Mesodermal cell (in vitro differentiated cells): ENCODE measurements around the gene VWA5B1.

ENCODE experiments used
- H3K27ac ChIP-seq: 2 replicates; pipeline ENCODE4 v1.7.0; 2013; ENCODE audit warnings: mild to moderate bottlenecking, low read depth, low read length, moderate library complexity; ENCODE audit not compliant: severe bottlenecking
- H3K36me3 ChIP-seq: 2 replicates; pipeline ENCODE4 v1.7.1; 2013; ENCODE audit warnings: mild to moderate bottlenecking, low read length, moderate library complexity; ENCODE audit not compliant: control insufficient read depth, insufficient read depth
- H3K4me1 ChIP-seq: one replicate; pipeline ENCODE4 v1.7.1; 2013; ENCODE audit warnings: mild to moderate bottlenecking, low read length; ENCODE audit not compliant: insufficient read depth, control insufficient read depth, poor library complexity, severe bottlenecking
- H3K4me3 ChIP-seq: 2 replicates; pipeline ENCODE4 v1.7.0; 2013; ENCODE audit warnings: low read length, control low read depth, mild to moderate bottlenecking; ENCODE audit not compliant: insufficient read depth, poor library complexity, severe bottlenecking; ENCODE audit errors: extremely low read depth
- H3K9me3 ChIP-seq: 2 replicates; pipeline ENCODE4 v1.7.1; 2013; ENCODE audit warnings: mild to moderate bottlenecking, low read length, moderate library complexity; ENCODE audit not compliant: control insufficient read depth
- WGBS, 2 experiments: methylation state at CpG; one replicate each; pipeline ENCODE4 v1.1.5; 2013; ENCODE audit warnings: missing lambda C conversion rate in 2 of 2; ENCODE audit not compliant: insufficient coverage in 2 of 2; 5-methylcytosine and 5-hydroxymethylcytosine counted together

VWA5B1 gene

GRCh38 chr1:20368866-20369470, 78.3 kb downstream of the VWA5B1 start:
- H3K4me3 ChIP-seq, result no peak overlapping the region
- H3K27ac ChIP-seq, result no peak overlapping the region
- no peaks in the 10 kb centered on the region for H3K9me3 ChIP-seq
- H3K4me1 ChIP-seq, result peaks cover 10% of the 10 kb centered on the region
- WGBS, 2 experiments, result 83 to 85% methylated on average over 6 to 7 of the region's 7 CpGs
- no peaks in the 10 kb centered on the region for H3K36me3 ChIP-seq

- 19 to 67% methylated on average over 2 to 3 of the region's 8 CpGs for WGBS, 2 experiments
- no peaks in the 10 kb centered on the region for H3K36me3 ChIP-seq
- H3K4me3 ChIP-seq, result no peak overlapping the region
- H3K4me1 ChIP-seq, result peaks cover 15% of the 10 kb centered on the region
- H3K27ac ChIP-seq, result no peak overlapping the region
- H3K9me3 ChIP-seq, result no peaks in the 10 kb centered on the region
These were observed 80.0 kb downstream of the VWA5B1 start for GRCh38 chr1:20370698-20371097.

GRCh38 chr1:20371411-20371810, 80.7 kb downstream of the VWA5B1 start:
- Histone ChIP-seq H3K4me3 (no peak overlapping the region), H3K27ac (no peak overlapping the region), H3K36me3 (no peaks in the 10 kb centered on the region), H3K4me1 (peaks cover 9% of the 10 kb centered on the region), H3K9me3 (no peaks in the 10 kb centered on the region)
- 36 to 76% methylated on average over 2 to 3 of the region's 6 CpGs for WGBS, 2 experiments

- no peaks in the 10 kb centered on the region for H3K9me3 ChIP-seq
- peaks cover 5% of the 10 kb centered on the region for H3K4me1 ChIP-seq
- 0 to 17% methylated on average over 1 to 2 of the region's 2 CpGs for WGBS, 2 experiments
- H3K27ac ChIP-seq, result no peak overlapping the region
- no peaks in the 10 kb centered on the region for H3K36me3 ChIP-seq
- no peak overlapping the region for H3K4me3 ChIP-seq
These were observed 81.2 kb downstream of the VWA5B1 start for GRCh38 chr1:20371883-20372282.

- Histone ChIP-seq H3K27ac (no peak overlapping the region), H3K9me3 (no peaks in the 10 kb centered on the region), H3K4me1 (peaks cover 5% of the 10 kb centered on the region), H3K36me3 (no peaks in the 10 kb centered on the region), H3K4me3 (no peak overlapping the region)
- WGBS, 2 experiments, result 100% methylated on average over 1 of the region's 4 CpGs; no CpG with 5 or more reads in 1 of the 2 experiments
These were observed 82.0 kb downstream of the VWA5B1 start for GRCh38 chr1:20372676-20373075.

GRCh38 chr1:20373286-20373685, 82.6 kb downstream of the VWA5B1 start:
- Histone ChIP-seq H3K4me1 (peaks cover 5% of the 10 kb centered on the region), H3K36me3 (no peaks in the 10 kb centered on the region), H3K27ac (no peak overlapping the region), H3K9me3 (no peaks in the 10 kb centered on the region), H3K4me3 (no peak overlapping the region)
- WGBS, 2 experiments, result 60 to 80% methylated on average over 6 to 7 of the region's 8 CpGs

- H3K4me3 ChIP-seq, result no peak overlapping the region
- WGBS, 2 experiments, result 75 to 80% methylated on average over 1 of the region's 2 CpGs
- no peaks in the 10 kb centered on the region for H3K36me3 ChIP-seq
- H3K9me3 ChIP-seq, result no peaks in the 10 kb centered on the region
- no peak overlapping the region for H3K27ac ChIP-seq
- H3K4me1 ChIP-seq, result peaks cover 5% of the 10 kb centered on the region
These were observed 83.1 kb downstream of the VWA5B1 start for GRCh38 chr1:20373764-20374163.

- Histone ChIP-seq H3K4me1 (peaks cover 7% of the 10 kb centered on the region), H3K27ac (no peak overlapping the region), H3K36me3 (no peaks in the 10 kb centered on the region), H3K9me3 (no peaks in the 10 kb centered on the region), H3K4me3 (no peak overlapping the region)
- WGBS, 2 experiments, result 47 to 55% methylated on average over 5 to 7 of the region's 8 CpGs
These were observed 84.9 kb downstream of the VWA5B1 start for GRCh38 chr1:20375563-20375962.

- WGBS, 2 experiments, result 74 to 86% methylated on average over 2 of the region's 4 CpGs
- H3K4me1 ChIP-seq, result peaks cover 11% of the 10 kb centered on the region
- no peaks in the 10 kb centered on the region for H3K36me3 ChIP-seq
- H3K27ac ChIP-seq, result no peak overlapping the region
- no peaks in the 10 kb centered on the region for H3K9me3 ChIP-seq
- H3K4me3 ChIP-seq, result no peak overlapping the region
These were observed 85.5 kb downstream of the VWA5B1 start for GRCh38 chr1:20376171-20376570.

GRCh38 chr1:20376880-20377494, 86.3 kb downstream of the VWA5B1 start:
- no peak overlapping the region for H3K4me3 ChIP-seq
- H3K4me1 ChIP-seq, result peaks cover 11% of the 10 kb centered on the region
- WGBS, 2 experiments, result 24 to 44% methylated on average over 5 to 6 of the region's 8 CpGs
- no peak overlapping the region for H3K27ac ChIP-seq
- no peaks in the 10 kb centered on the region for H3K9me3 ChIP-seq
- no peaks in the 10 kb centered on the region for H3K36me3 ChIP-seq

- no peaks in the 10 kb centered on the region for H3K9me3 ChIP-seq
- peaks cover 11% of the 10 kb centered on the region for H3K4me1 ChIP-seq
- WGBS, 2 experiments, result 89 to 98% methylated on average over 9 to 11 of the region's 11 CpGs
- no peaks in the 10 kb centered on the region for H3K36me3 ChIP-seq
- no peak overlapping the region for H3K27ac ChIP-seq
- no peak overlapping the region for H3K4me3 ChIP-seq
These were observed 87.0 kb downstream of the VWA5B1 start for GRCh38 chr1:20377516-20378270.
